Brain pericyte (primary cell): ENCODE results near the gene CPA3.

Experiments used
- DNase-seq: peaks from one replicate; pipeline ENCODE4 v3.0.0-alpha.2; 2012; ENCODE audit warnings: low read depth, low spot score

Gene CPA3

DNA sequence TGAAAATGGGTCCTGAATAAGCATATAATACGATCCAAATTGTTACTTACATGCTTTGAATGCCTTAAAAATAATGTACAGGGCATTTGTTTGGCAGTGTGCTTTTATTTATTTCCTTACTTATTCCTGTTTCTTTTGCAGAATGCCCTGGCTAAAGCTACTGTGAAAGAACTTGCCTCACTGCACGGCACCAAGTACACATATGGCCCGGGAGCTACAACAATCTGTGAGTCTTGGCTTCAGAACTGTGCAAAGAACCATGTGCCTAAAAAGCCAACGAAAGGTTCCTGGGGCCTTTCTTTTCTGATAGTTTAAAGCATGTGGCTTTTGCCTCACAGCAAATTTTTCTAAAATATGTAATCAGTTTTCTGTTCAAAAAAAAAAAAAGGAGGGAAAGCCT, 7.8 kb upstream of the CPA3 start:
- no peak for DNase-seq

DNA sequence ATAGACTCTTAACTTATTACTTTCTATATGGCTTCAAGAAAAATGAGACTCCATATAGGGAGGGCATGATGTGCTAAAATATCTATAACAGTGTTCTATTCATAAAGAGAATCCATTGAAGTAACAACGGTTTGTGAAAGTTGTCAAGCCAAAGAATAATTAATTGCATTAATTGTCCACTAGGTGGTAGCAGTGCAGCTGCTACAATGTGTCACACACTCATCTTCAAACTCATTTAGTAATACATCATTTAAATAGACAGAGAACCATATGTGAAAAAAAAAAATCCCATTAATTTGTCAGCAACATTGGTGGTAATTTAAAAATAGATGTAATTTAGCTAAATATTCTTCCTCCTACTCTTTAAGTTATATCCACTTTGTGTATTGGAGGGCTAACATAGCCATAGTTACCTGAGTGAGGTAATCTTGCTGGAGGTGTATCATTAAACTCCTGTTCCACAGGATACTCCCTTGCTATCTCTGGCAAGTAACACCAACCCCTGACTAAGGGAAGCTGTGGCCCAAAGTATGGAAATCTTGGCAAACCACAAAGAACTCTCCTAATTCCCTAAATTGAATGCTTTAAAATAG, 3.7 kb upstream of the CPA3 start:
- DNase-seq, result peak; percentile 5

DNA sequence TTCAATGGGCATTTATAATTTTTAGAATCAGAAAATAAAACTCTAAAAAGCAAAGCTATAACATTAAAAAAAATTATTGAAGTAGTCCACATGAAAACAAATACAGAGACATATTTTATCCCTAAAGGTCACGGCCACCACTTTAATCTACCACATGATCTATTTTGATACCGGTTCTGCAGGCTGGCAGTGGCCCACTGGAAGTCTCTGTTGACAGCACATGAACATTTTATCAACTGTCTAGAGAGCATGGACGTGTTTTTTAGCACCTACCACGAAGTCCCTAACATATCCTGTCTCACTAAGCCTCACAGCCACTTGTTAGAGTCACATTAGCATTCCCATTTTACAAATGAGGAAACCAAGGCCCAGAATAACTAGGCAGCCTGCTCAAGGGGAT, 1.8 kb upstream of the CPA3 start:
- no peak for DNase-seq

DNA sequence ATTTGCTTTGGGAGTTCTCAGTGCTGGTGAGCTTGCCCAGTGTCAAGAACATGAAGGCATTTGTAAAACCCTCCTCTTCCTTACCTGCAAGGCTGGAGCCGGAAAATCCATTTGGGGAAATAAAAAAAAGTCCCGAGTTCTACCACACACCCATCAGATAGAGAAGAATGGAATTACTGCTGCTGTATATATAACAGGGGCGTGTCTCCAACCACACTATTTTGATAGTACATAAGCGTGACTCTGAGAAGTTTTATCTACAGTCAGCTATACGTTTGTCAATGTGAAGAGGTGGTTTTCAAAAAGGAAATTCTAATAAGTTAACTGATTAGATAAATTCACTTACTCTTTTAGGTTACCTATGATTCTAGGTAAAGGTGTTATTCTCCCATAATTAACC, 1.3 kb upstream of the CPA3 start:
- DNase-seq, result no peak

DNA sequence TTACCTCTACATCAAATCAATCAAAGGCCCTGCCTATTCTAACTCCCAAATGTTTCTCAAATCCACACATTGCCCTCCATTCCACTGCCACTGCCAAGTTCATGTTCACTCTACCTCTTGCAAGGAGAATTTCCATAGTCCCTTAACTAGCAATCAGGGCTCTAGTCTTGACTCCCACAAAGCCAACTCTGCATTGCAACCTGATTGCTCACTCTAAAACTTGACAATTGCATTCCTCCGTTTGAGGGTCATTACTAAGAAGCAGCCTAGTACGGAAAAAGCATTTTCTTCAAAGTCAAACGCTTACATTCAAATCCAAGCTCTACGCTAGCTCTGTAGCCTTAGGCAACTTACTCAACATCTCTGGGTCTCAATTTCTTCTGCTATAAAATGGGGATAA, 1.2 kb downstream of the CPA3 start:
- DNase-seq, result no peak

DNA sequence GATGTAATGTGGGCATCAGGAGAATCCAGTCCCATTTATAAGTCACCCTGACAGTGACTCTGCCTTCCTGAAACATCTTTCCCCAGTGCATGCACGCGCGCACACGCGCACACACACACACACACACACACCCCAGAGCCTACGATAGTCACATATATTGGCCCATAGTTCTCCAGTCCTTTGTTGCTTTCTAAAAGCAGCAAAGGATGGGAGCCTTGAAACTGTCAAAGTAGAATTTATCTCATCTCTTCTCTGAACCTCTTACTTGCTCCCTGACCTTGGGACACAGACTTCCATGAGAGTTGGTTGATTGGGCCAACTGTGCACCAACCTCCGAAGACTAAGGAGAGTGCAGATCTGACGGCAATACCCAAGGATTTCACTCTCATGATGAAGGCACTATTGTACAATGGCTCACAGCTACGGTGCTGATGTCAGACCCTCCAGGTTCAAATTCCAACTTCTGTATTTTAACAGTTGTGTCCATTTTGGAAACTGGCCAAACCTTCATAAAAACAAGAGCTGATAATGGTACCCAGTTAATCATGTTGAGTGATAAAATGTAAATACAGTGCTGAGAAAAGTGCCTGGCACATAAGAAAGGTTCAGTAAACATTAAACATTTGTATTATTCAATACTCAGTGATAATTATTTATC, 8.3 kb downstream of the CPA3 start:
- no peak for DNase-seq

DNA sequence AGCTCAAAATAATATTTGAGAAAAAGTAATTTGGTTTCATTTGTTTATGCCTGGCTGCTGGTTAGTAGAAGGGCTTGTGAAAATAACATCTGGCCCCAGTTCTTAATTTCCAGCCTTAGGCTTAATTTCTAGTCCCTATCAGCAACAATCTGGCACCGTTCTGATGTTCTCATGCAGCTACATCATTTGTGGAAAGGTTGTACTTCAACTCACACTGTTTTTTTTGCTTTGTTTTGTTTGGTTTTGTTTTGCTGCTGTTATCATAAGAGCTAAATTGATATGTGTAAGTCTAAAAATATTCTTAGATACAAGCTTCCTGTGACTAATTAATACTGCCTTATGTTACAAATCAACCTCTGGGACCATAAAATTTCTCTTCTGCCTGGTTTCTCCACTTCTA, 8.9 kb downstream of the CPA3 start:
- no peak for DNase-seq

DNA sequence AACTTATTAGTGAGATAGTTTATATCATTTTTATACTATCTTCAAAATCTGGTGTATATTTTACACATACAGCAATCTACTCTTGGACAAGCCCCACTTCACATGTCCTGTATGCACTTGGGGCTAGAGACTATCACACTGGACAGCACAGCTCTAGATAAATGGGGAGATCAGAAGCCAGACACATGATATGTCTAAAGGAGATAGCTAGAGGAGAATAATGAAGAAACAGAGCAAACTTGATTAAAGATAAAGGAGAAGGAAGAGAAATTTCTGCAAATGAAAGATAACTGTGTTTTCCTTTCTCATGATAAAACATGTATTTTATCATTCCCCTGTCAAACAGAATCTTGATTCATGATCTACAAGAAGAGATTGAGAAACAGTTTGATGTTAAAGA, 13.0 kb downstream of the CPA3 start:
- DNase-seq, result no peak

DNA sequence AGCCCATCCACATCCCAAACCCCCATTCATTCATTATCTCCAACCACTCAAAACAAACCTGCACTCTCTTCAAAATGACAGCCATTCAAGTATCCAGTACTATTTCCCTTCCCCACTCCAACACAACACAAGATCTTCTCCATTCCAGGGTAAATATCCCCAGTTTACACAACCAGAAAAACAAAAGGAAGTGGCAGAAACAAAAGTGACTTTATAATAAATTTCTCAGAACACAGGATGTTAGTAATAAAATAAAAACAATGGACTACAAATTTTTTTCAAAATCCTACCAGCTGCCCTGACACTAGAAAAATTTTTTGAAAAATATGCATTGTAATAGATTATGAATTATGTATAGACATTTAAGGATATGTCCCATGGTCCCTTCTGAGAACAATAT, 14.2 kb downstream of the CPA3 start:
- no peak for DNase-seq

DNA sequence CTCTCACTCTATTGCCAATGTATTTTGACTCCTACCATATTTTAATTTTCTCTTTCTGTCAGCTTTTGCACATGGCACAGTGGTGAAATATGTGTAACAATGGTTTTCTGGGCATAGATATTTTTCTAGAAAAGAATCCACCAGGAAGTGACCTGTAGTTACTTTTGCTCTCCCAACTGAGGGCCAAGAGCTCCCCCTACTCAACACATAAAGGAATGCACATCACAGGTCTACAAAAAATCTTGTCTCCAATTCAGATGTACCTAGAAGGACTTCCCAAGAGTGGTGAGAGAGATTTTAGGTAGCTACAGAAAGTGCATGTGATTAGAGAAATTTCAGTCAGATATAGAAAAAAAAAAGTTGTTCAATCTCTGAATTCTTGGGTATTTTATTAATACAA, 15.6 kb downstream of the CPA3 start:
- no peak for DNase-seq

DNA sequence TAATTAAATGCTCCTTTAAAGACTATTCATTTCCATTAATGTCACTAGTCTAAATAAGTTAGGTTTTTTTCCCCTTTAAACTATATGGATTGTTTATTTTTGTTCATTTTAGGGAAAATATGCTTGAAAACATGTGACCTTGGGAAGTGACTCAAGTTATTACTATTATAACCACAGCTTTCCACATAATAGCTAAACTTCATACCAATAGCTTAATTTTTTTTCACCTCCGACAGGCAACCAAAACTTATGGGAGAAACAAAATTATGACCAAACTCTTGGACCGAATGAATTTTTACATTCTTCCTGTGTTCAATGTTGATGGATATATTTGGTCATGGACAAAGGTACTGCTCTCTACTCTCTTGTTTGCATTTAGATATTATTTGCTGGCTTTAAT, 16.2 kb downstream of the CPA3 start:
- no peak for DNase-seq

DNA sequence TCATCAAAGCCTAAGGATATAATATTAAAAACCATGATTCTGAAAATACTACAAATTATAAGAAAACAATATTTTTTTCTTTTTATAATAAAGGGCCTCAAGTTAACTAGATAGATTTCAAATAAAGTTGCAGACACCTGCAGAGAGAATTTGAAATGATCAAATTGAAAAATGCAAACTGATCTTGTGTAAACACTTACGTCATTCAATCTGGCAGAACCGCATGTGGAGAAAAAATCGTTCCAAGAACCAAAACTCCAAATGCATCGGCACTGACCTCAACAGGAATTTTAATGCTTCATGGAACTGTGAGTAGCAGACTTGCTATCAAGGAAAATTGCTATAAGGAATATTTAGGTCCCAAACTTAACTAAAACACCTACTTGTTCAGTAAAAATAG, 17.2 kb downstream of the CPA3 start:
- DNase-seq, result peak; percentile 5

DNA sequence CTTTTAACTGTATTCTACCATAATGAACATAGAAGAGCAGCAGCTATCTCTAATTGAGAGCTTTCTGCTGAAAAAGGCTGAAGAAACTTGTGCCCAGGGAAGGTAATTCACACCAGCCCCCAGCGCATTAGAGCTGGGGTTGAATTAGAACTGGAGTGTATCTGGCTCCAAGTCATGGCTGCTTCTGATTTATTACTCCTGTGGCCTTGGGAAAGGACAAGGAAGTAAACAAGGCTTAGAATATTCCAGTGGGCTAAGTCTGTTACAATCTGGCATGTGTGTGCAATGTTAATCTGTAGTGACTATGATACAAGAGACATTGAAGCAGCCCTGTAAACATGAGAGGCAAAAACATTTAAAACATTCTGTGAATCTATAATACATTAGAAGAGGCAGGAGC, 18.1 kb downstream of the CPA3 start:
- DNase-seq, result no peak

DNA sequence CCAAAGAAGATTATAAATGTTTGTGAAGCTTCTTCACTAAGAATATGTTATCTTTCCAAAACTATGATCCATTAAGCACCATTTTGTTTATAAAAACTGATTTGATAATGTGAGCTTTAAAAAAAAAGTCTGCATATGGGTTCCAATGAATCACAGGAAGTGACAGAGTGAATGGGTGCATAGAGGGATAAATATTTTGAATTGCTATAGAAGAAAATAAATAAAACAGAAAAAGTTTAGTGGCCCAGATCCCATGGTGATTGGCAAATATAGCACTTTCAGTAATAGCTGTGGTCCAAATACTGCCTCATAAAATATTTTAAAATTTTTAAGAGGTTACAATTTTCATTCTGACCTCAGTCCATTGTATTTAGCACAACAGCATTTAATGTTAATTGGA, 19.2 kb downstream of the CPA3 start:
- DNase-seq, result no peak

DNA sequence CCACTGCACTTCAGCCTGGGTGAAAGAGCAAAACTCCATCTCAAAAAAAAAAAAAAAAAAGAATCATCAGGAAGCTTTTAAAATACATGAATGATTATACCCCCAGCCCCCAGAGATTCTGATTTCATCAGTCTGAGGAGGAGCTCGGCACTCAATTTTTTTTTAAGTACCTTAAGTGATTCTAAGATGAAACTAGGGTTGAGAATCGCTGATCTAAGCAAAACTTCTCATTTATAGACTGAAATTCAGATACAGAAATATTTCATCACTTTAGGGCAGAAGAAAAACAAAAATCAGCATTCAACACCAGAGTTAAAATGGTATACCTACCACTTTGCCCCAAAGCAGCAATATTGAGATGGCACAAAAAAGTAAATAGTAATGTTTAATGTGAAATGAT, 24.7 kb downstream of the CPA3 start:
- DNase-seq, result no peak

DNA sequence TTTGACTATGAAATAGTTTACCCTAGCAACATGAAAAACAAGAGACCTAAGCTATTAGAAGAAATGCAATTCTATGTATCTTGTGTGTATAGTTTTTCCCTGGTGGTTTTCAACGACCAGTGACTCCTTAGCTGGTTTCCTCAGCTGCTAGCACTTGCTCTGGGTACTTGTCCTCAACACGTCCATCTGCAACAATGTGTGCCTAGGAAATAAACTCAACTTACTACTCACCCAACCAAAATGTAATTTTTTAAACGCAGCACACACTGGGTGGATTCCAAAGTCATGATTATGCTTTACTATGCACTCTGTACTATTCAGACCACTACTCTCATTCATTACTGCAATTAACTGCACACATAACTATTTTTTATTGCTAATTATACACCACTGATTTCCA, 31.0 kb downstream of the CPA3 start:
- DNase-seq, result no peak

DNA sequence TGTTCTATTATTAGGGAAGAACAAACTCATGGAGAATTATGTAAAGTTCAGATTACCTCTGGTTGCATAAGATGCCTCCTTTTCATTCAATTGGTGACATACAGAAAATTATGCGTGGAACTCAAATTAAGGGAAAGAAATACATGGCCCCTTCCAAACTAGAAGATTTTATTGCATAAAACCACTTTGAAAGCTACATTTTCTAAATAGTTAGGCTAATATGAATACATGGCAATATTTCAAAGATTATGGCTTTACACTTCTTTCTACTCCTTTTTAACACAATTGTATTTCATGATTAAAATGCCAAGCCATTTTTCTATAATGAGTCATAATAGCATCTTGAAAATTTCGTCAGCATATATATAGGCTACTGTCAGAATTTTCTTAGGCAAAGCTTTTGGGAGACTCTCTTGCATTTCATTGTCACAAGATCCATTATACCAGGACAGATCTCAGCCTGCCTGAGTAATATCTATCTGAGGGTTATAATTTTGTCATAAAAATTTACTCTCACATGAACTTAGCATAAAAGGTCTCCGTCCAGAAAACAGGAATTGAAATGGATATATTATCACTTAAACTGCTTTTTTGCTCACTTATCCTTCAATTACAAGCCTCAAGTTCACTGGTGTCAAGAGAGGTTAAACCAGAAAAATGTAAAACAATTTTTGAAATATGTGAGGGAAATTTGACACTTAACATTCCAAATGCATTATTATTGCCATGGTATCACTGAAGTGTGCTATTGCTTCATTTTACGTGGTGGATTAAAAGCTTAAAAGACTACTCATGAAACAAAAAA, 37.1 kb downstream of the CPA3 start:
- no peak for DNase-seq

DNA sequence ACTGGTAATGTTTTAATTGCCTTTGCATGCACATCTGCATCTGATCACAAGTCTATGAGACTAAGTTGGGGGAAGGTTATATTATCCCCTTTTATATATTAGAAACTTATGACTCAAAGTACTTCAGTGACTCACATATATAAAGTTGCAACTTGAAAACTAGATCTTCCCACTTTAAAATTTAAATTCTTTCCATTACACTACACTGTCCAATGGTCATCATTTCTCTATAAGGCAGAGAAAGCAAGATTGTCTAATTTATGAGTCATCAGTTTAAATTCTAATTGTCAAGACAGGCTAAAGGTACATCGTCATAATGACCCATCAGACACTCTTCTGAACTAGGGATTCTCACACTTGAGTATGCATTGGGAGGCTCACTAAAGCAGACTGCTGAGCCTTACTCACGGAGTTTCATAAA, 37.9 kb downstream of the CPA3 start:
- no peak for DNase-seq

DNA sequence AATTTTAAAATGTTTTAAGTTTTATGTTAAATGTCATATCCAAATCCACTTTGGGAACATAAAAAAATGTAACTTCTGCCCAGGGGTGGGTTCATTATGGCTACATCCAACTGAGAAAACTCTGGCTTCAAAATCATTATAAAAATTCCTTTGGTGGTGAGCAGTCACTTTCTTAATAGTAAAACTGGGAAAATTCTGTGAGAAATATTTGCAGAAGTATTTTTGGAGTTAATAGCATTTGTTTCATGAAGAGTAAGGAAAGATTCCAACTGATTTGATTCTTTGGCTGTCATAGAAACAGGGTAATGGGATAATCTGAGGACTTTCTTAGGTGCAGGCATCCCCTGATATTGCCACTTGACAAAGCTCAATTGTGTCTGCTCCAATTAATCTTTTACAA, 38.8 kb downstream of the CPA3 start:
- DNase-seq, result no peak

DNA sequence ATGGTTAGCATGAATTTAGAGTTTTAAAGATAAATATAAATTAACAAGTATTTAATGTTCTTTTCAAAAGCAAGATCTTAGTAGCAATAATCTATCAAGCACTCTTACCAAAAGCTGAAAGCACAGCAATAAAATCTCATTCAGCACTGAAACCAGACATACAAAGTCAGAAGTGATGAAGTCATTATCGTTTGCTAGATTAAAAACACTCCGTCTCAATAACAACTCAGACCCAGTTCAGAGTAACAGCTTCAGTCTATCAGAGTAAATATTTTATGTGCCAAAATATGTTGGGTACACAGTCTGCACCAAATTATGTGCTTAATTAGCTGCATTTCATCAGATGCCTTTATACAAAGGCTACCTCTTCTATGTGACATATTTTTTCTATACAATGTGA, 41.6 kb downstream of the CPA3 start:
- no peak for DNase-seq

DNA sequence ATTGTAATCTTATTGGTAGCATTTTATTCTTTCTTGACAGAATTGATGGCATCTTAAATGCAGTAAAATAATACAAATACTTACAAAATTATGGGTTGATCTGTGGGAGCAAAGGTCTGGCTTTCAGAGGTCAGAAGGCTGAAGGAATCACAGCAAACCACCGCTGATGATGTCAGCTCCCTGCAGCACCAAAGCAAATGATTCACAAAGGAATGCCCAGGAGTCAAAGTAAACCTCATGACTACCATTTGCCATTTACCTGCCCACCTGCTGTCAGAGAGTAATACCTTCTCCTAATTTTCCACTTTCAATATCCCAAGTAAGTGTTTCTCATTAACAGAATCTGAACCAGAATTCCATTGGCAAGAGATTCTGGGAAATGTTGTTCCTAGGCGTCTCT, 46.1 kb downstream of the CPA3 start:
- DNase-seq, result no peak

DNA sequence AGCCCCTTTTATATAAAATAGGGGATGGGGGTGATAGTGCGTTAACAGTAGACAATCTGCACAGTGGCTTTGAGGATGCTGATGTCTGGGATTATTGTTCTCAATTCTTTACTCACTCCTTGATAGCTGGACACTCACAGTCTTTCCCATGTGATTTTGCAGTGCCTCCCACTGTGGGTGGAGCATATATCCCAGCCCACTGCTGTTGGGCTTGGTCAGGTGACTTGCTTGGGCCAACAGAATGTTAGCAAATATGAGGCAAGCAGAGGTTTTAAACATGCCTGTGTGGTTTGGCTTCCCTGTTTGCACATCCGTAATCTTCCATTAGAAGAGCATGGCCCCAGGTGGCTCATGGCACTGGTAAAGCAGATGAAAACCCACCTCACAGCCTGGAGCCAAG, 46.5 kb downstream of the CPA3 start:
- DNase-seq, result no peak
